ENCODE data around the gene BAZ2B. TPM values are rescaled to one million over a fixed set of nuclear protein-coding genes. Genes with fewer than 3 reads are reported as not detected.

BAZ2B gene
- total and polyA plus RNA-seq, 2 experiments from 2014 or later = 51.7 to 62.9 TPM

- Histone ChIP-seq H3K36me3 (ENCODE audit: insufficient read depth) (no peaks in the 10 kb centered on the region), H2AFZ (no peak overlapping the region), H3K27me3 (ENCODE audit: insufficient read depth) (no peaks in the 10 kb centered on the region), H3K4me2 (no peak overlapping the region), H3K27ac (ENCODE audit: low read depth) (no peak overlapping the region), H4K20me1 (replicated peaks; ENCODE audit: insufficient read depth) (no peaks in the 10 kb centered on the region), H3K4me1 (ENCODE audit: insufficient read depth) (no peaks in the 10 kb centered on the region), H3K4me3 (no peak overlapping the region), H3F3A (replicated peaks; ENCODE audit: low read depth) (no peaks in the 10 kb centered on the region), H3K79me2 (replicated peaks; ENCODE audit: insufficient read depth) (no peaks in the 10 kb centered on the region), H3K9me2 (ENCODE audit: insufficient read depth) (no peaks in the 10 kb centered on the region)
- H3K27me3 Mint-ChIP-seq (ENCODE audit: insufficient read depth, low read depth, poor library complexity) = no peaks in the 10 kb centered on the region
- H3K4me3 Mint-ChIP-seq = no peak overlapping the region
- ATAC-seq (no peak), DNase-seq (ENCODE audit: low spot score) (no peak)
- H3K9me3 Mint-ChIP-seq = no peaks in the 10 kb centered on the region
- no peak overlapping the region for H3K27ac Mint-ChIP-seq
- peaks cover 34% of the 10 kb centered on the region for H3K36me3 Mint-ChIP-seq (ENCODE audit: low read depth)
- no peaks in the 10 kb centered on the region for H3K4me1 Mint-ChIP-seq
- TF ChIP-seq POLR2AphosphoS5 (IDR thresholded peaks at IDR 0.05; ENCODE audit: low read depth) (no peak), ZNF462 (CRISPR knock-in tag; IDR thresholded peaks at IDR 0.05) (no peak), EZH2 (IDR thresholded peaks at IDR 0.05; ENCODE audit: low read depth, unreplicated experiment) (no peak), JUNB (IDR thresholded peaks at IDR 0.05; ENCODE audit: unreplicated experiment) (no peak), REST (IDR thresholded peaks at IDR 0.05; ENCODE audit: unreplicated experiment) (no peak), CREB1 (CRISPR knock-in tag; IDR thresholded peaks at IDR 0.05; ENCODE audit: low read depth) (no peak), ZNF114 (CRISPR knock-in tag; IDR thresholded peaks at IDR 0.05) (no peak), NANOG (IDR thresholded peaks at IDR 0.05; ENCODE audit: borderline replicate concordance) (no peak), EZH2phosphoT487 (IDR thresholded peaks at IDR 0.05; ENCODE audit: unreplicated experiment) (no peak), STAT1 (IDR thresholded peaks at IDR 0.05; ENCODE audit: unreplicated experiment) (no peak), CTCF (conservative IDR thresholded peaks at IDR 0.05; ENCODE audit: low read depth in 2 of 2) (no peak), ZNF331 (CRISPR knock-in tag; IDR thresholded peaks at IDR 0.05; ENCODE audit: low read depth) (no peak), ETS1 (IDR thresholded peaks at IDR 0.05) (no peak)
These were observed 140.0 kb downstream of the BAZ2B start for GRCh38 chr2:159476329-159476728.

Data from GM23338 (cell line).